ENCODE measurements around the gene NCMAP. TPM values are rescaled to one million over a fixed set of nuclear protein-coding genes. Genes with fewer than 3 reads are reported as not detected.

NCMAP gene
- total RNA-seq, 1 donor from 2014 or later = not detected

DNA sequence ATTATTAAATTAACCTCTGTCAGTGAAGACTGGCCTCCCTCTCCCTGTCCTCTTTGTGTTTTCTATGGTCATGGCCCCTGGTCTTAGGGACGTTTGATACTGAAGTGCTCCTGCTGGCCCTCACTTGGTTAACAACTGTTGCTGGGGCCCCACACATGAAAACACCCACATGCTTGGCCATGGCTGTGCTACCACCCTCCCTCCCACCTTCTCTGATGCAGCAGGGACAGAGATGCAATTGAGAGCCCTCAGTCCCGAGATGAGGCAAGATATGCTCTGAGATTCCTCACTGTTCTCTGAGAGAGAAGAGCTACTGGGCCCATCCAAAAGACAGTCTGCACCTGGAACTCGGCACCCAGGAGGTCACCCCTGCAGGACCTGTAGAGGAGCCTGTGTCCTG, 33.3 kb downstream of the NCMAP start:
- peaks cover under 1% of the 10 kb centered on the region for H3K27me3 Mint-ChIP-seq (ENCODE audit: unreplicated experiment)
- H3K4me3 Mint-ChIP-seq (ENCODE audit: unreplicated experiment) = no peak overlapping the region
- H3K27ac Mint-ChIP-seq (ENCODE audit: unreplicated experiment) = no peak overlapping the region
- no peak for DNase-seq
- no peaks in the 10 kb centered on the region for H3K9me3 Mint-ChIP-seq (ENCODE audit: unreplicated experiment)
- TF ChIP-seq, protein P1, sequence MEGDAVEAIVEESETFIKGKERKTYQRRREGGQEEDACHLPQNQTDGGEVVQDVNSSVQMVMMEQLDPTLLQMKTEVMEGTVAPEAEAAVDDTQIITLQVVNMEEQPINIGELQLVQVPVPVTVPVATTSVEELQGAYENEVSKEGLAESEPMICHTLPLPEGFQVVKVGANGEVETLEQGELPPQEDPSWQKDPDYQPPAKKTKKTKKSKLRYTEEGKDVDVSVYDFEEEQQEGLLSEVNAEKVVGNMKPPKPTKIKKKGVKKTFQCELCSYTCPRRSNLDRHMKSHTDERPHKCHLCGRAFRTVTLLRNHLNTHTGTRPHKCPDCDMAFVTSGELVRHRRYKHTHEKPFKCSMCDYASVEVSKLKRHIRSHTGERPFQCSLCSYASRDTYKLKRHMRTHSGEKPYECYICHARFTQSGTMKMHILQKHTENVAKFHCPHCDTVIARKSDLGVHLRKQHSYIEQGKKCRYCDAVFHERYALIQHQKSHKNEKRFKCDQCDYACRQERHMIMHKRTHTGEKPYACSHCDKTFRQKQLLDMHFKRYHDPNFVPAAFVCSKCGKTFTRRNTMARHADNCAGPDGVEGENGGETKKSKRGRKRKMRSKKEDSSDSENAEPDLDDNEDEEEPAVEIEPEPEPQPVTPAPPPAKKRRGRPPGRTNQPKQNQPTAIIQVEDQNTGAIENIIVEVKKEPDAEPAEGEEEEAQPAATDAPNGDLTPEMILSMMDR (IDR thresholded peaks at IDR 0.05; ENCODE audit: partially characterized antibody, unreplicated experiment) = no peak
- no peaks in the 10 kb centered on the region for H3K36me3 Mint-ChIP-seq (ENCODE audit: unreplicated experiment)
- no peaks in the 10 kb centered on the region for H3K4me1 Mint-ChIP-seq (ENCODE audit: low read depth, unreplicated experiment)

GRCh38 chr1:24591781-24592180, 35.9 kb downstream of the NCMAP start:
- no peak for DNase-seq
- Mint-ChIP-seq H3K9me3 (ENCODE audit: unreplicated experiment) (no peaks in the 10 kb centered on the region), H3K36me3 (ENCODE audit: unreplicated experiment) (no peaks in the 10 kb centered on the region), H3K4me3 (ENCODE audit: unreplicated experiment) (no peak overlapping the region), H3K27me3 (ENCODE audit: unreplicated experiment) (peaks cover 6% of the 10 kb centered on the region), H3K4me1 (ENCODE audit: low read depth, unreplicated experiment) (no peaks in the 10 kb centered on the region), H3K27ac (ENCODE audit: unreplicated experiment) (no peak overlapping the region)
- TF ChIP-seq, protein P1 (IDR thresholded peaks at IDR 0.05; ENCODE audit: partially characterized antibody, unreplicated experiment) = no peak

DNA sequence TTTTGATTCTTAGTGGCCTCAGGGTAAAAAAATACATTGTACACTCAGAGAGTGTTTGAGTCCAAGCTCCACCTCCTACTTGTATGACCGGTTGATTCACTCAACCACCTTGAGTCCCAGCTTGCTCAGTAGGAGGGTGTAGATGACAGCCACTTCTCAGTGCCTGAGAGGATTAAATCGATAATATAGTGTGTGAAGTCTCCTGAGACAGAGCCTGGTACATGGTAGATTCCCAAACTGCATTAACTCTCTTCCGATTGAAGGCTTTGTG, 38.4 kb downstream of the NCMAP start:
- Mint-ChIP-seq H3K36me3 (ENCODE audit: unreplicated experiment) (no peaks in the 10 kb centered on the region), H3K27ac (ENCODE audit: unreplicated experiment) (no peak overlapping the region), H3K27me3 (ENCODE audit: unreplicated experiment) (peaks cover 6% of the 10 kb centered on the region), H3K4me1 (ENCODE audit: low read depth, unreplicated experiment) (no peaks in the 10 kb centered on the region), H3K4me3 (ENCODE audit: unreplicated experiment) (no peak overlapping the region), H3K9me3 (ENCODE audit: unreplicated experiment) (no peaks in the 10 kb centered on the region)
- DNase-seq = no peak
- TF ChIP-seq, protein P1 (IDR thresholded peaks at IDR 0.05; ENCODE audit: partially characterized antibody, unreplicated experiment) = no peak

DNA sequence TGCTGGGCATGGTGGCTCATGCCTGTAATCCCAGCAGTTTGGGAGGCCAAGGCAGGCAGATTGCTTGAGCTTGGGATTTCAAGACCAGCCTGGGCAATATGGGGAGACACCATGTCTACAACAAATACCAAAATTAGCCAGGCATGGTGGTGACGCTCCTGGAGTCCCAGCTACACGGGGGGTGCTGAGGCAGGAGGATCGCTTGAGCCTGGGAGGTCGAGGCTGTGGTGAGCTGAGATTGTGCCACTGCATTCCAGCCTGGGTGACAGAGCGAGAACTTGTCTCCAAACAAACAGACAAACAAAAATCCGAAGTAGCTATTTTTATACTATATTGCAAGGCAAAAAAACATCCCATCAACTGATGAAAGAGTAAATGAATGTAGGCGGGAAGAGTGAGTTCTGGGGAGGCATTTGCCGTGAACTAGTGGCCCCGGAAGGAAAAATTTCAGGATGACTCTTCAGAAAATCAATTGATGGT, 40.6 kb downstream of the NCMAP start:
- H3K4me3 Mint-ChIP-seq (ENCODE audit: unreplicated experiment) = no peak overlapping the region
- H3K36me3 Mint-ChIP-seq (ENCODE audit: unreplicated experiment) = no peaks in the 10 kb centered on the region
- DNase-seq = no peak
- peaks cover 6% of the 10 kb centered on the region for H3K27me3 Mint-ChIP-seq (ENCODE audit: unreplicated experiment)
- no peaks in the 10 kb centered on the region for H3K9me3 Mint-ChIP-seq (ENCODE audit: unreplicated experiment)
- H3K27ac Mint-ChIP-seq (ENCODE audit: unreplicated experiment) = no peak overlapping the region
- no peaks in the 10 kb centered on the region for H3K4me1 Mint-ChIP-seq (ENCODE audit: low read depth, unreplicated experiment)
- TF ChIP-seq, protein P1 (IDR thresholded peaks at IDR 0.05; ENCODE audit: partially characterized antibody, unreplicated experiment) = no peak

DNA sequence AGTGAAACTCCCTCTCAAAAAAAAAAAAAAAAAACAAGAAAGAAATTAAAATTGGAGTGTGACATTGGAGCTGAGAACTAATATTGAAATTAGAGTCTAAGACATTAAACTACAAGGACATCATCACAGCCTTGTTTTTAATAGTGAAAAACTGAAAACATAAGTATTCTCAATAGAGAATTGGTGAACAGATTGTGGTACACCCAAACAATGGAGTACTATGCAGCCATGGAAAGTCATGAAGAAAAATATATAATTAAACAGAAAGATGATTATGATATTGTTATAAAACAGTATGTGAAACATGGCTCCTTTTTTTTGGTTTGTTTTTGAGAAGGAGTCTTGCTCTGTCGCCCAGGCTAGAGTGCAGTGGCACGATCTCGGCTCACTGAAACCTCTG, 43.4 kb downstream of the NCMAP start:
- Mint-ChIP-seq H3K27me3 (ENCODE audit: unreplicated experiment) (peaks cover 5% of the 10 kb centered on the region), H3K4me3 (ENCODE audit: unreplicated experiment) (no peak overlapping the region), H3K9me3 (ENCODE audit: unreplicated experiment) (no peaks in the 10 kb centered on the region), H3K27ac (ENCODE audit: unreplicated experiment) (no peak overlapping the region), H3K36me3 (ENCODE audit: unreplicated experiment) (no peaks in the 10 kb centered on the region), H3K4me1 (ENCODE audit: low read depth, unreplicated experiment) (no peaks in the 10 kb centered on the region)
- TF ChIP-seq, protein P1 (IDR thresholded peaks at IDR 0.05; ENCODE audit: partially characterized antibody, unreplicated experiment) = no peak
- DNase-seq = no peak
